ENCODE results near the gene SENP2. TPM values are rescaled to one million over a fixed set of nuclear protein-coding genes. Genes with fewer than 3 reads are reported as not detected.

Gene SENP2
- total RNA-seq, 1 experiment from 2014 or later: 36.1 TPM

- RAD21 ChIA-PET (ENCODE audit: low non-redundant PET in 1 of 2, low total read pairs in 2 of 2, uncharacterized antibody in 2 of 2, unreplicated experiment in 2 of 2): no interaction called here
- POLR2A ChIA-PET: no interaction called here
- no peak overlapping the region for H3K27ac ChIP-seq (ENCODE audit: low read depth, low read length)
- no peak overlapping the region for H3K9ac ChIP-seq (ENCODE audit: low read length)
- no peaks in the 10 kb centered on the region for H3K79me2 ChIP-seq (ENCODE audit: insufficient read depth, low read length)
- DNase-seq (ENCODE audit: low read depth, low spot score): no peak
- BruUV-seq (replicated peaks): no TSS peak
- no peak for ATAC-seq
- TF ChIP-seq SIN3A (IDR thresholded peaks at IDR 0.05; ENCODE audit: low read depth) (no peak), CBX3 (IDR thresholded peaks at IDR 0.05; ENCODE audit: low read depth) (no peak), SRF (IDR thresholded peaks at IDR 0.05; ENCODE audit: low read depth) (no peak), ATF3 (IDR thresholded peaks at IDR 0.05) (no peak), EGR1 (IDR thresholded peaks at IDR 0.05; ENCODE audit: low read depth) (no peak), ELF1 (IDR thresholded peaks at IDR 0.05; ENCODE audit: borderline replicate concordance, low read depth) (no peak), REST (IDR thresholded peaks at IDR 0.05; ENCODE audit: low read depth) (no peak), ZBTB33 (IDR thresholded peaks at IDR 0.05; ENCODE audit: extremely low read depth, insufficient replicate concordance, low read length) (no peak), JUND (IDR thresholded peaks at IDR 0.05) (no peak), POLR2A (IDR thresholded peaks at IDR 0.05; ENCODE audit: borderline replicate concordance, extremely low read depth, insufficient read depth, insufficient read length) (no peak), RAD21 (IDR thresholded peaks at IDR 0.05; ENCODE audit: low read depth) (no peak), CEBPB (IDR thresholded peaks at IDR 0.05; ENCODE audit: low read depth) (no peak), MAX (IDR thresholded peaks at IDR 0.05) (no peak), FOSL1 (IDR thresholded peaks at IDR 0.05; ENCODE audit: low read depth) (no peak), SP1 (IDR thresholded peaks at IDR 0.05; ENCODE audit: low read depth) (no peak), ZNF274 (IDR thresholded peaks at IDR 0.05; ENCODE audit: low read depth, low read length) (no peak), EZH2 (IDR thresholded peaks at IDR 0.05) (no peak), EZH2phosphoT487 (IDR thresholded peaks at IDR 0.05; ENCODE audit: borderline replicate concordance) (no peak)
- intact Hi-C loops (cut with micrococcal nuclease): no loop called here
- CTCF ChIA-PET: interaction anchor here (3.2 to 4.0 kb wide), 2 partner anchors 15 to 100 kb away, joined by 31 to 38 read pairs; no protein-coding TSS in a partner anchor
- no peak overlapping the region for H2AFZ ChIP-seq (ENCODE audit: low read depth, low read length, poor library complexity, severe bottlenecking)
- H3K27me3 ChIP-seq (ENCODE audit: insufficient read depth, low read length): no peaks in the 10 kb centered on the region
- no peaks in the 10 kb centered on the region for H3K36me3 ChIP-seq (ENCODE audit: control insufficient read depth in 1 of 2, insufficient read depth in 2 of 2, low read length in 2 of 2)
- no peaks in the 10 kb centered on the region for H4K20me1 ChIP-seq (ENCODE audit: insufficient read depth)
- H3K9me3 ChIP-seq (ENCODE audit: control insufficient read depth in 1 of 2, insufficient read depth in 1 of 2, low read depth in 1 of 2, low read length in 2 of 2): no peaks in the 10 kb centered on the region
- no peak overlapping the region for H3K4me2 ChIP-seq (ENCODE audit: low read length)
- no peaks in the 10 kb centered on the region for H3K9me2 ChIP-seq (ENCODE audit: insufficient read depth)
- no peak overlapping the region for H3K4me3 ChIP-seq (replicated peaks in 1 of 2; ENCODE audit: low read depth in 1 of 2, low read length in 2 of 2)
- peaks cover 17 to 27% of the 10 kb centered on the region in 2 experiments; a peak in 3 of 4 replicates for H3K4me1 ChIP-seq (ENCODE audit: control insufficient read depth in 1 of 2, insufficient read depth in 2 of 2, low read length in 2 of 2)
Measured at GRCh38 chr3:185560676-185561075, 25.4 kb upstream of the SENP2 start.
